IPS DF 6.9 (cell line): ENCODE results near the gene CDK4.
A peak's percentile ranks its signal among the peaks of the same experiment; 100 is the strongest.

Source experiments
- DNase-seq: peaks from one replicate; pipeline ENCODE4 v3.0.0-alpha.2; 2013; ENCODE audit warnings: low read depth, low spot score
- H3K27ac ChIP-seq: one replicate; pipeline ENCODE4 v1.5.1; 2013; ENCODE audit warnings: low read length, control low read depth
- H3K27me3 ChIP-seq: 2 replicates; pipeline ENCODE4 v1.6.1; 2013; ENCODE audit warnings: mild to moderate bottlenecking, low read length; ENCODE audit not compliant: control insufficient read depth, insufficient read depth
- H3K36me3 ChIP-seq: 2 replicates; pipeline ENCODE4 v1.6.1; 2013; ENCODE audit warnings: low read length; ENCODE audit not compliant: control insufficient read depth, insufficient read depth
- H3K4me1 ChIP-seq: 2 replicates; pipeline ENCODE4 v1.6.1; 2013; ENCODE audit warnings: low read length; ENCODE audit not compliant: control insufficient read depth, insufficient read depth
- H3K4me3 ChIP-seq: 2 replicates; pipeline ENCODE4 v1.5.1; 2013; ENCODE audit warnings: mild to moderate bottlenecking, low read length
- H3K9me3 ChIP-seq: 2 replicates; pipeline ENCODE4 v1.6.1; 2013; ENCODE audit warnings: low read length, inconsistent platforms; ENCODE audit not compliant: control insufficient read depth, insufficient read depth
- WGBS: extraction: QIAGEN DNeasy Blood & Tissue Kit; methylation state at CpG from one replicate; pipeline ENCODE4 v1.1.7; 2013; ENCODE audit warnings: mixed read lengths, missing lambda C conversion rate; ENCODE audit not compliant: insufficient read length, insufficient coverage; 5-methylcytosine and 5-hydroxymethylcytosine counted together

CDK4 gene

GRCh38 chr12:57756406-57757341, 4.6 kb upstream of the CDK4 start:
- no peak for DNase-seq
- Histone ChIP-seq H3K27me3 (peaks cover 9% of the 10 kb centered on the region), H3K4me1 (no peaks in the 10 kb centered on the region; the same call in 1 of the 2 replicates), H3K9me3 (no peaks in the 10 kb centered on the region), H3K36me3 (no peaks in the 10 kb centered on the region), H3K27ac (no peak overlapping the region), H3K4me3 (no peak overlapping the region)
- no CpG with 5 or more reads among the region's 22 CpGs for WGBS

GRCh38 chr12:57755454-57756372, 3.6 kb upstream of the CDK4 start:
- Histone ChIP-seq H3K9me3 (no peaks in the 10 kb centered on the region), H3K4me3 (peak overlapping the region; percentile 77; the same call in 1 of the 2 replicates), H3K27ac (no peak overlapping the region), H3K4me1 (peaks cover 1% of the 10 kb centered on the region; the same call in 1 of the 2 replicates), H3K27me3 (peaks cover 9% of the 10 kb centered on the region), H3K36me3 (peaks cover 2% of the 10 kb centered on the region; the same call in 1 of the 2 replicates)
- WGBS: no CpG with 5 or more reads among the region's 76 CpGs
- no peak for DNase-seq

GRCh38 chr12:57755194-57755453, 3.0 kb upstream of the CDK4 start:
- Histone ChIP-seq H3K27ac (no peak overlapping the region), H3K36me3 (peaks cover 4% of the 10 kb centered on the region; the same call in 1 of the 2 replicates), H3K27me3 (peaks cover 9% of the 10 kb centered on the region), H3K4me3 (peak overlapping the region; percentile 77; the same call in 1 of the 2 replicates), H3K4me1 (peaks cover 1% of the 10 kb centered on the region; the same call in 1 of the 2 replicates), H3K9me3 (no peaks in the 10 kb centered on the region)
- no CpG with 5 or more reads among the region's 34 CpGs for WGBS
- DNase-seq: no peak

GRCh38 chr12:57754411-57755193, 2.5 kb upstream of the CDK4 start, which contains the start of gene MARCHF9:
Gene MARCHF9, plus strand, starts transcription at chr12:57755103. Its CDS starts 426 bp downstream, at chr12:57755529.
- WGBS: no CpG with 5 or more reads among the region's 41 CpGs
- Histone ChIP-seq H3K4me1 (peaks cover 1% of the 10 kb centered on the region; the same call in 1 of the 2 replicates), H3K36me3 (peaks cover 4% of the 10 kb centered on the region; the same call in 1 of the 2 replicates), H3K27ac (no peak within 1 kb of the TSS), H3K4me3 (peak within 1 kb of the TSS; percentile 77; the same call in 1 of the 2 replicates), H3K27me3 (peaks cover 9% of the 10 kb centered on the region), H3K9me3 (no peaks in the 10 kb centered on the region)
- no peak for DNase-seq

- DNase-seq: no peak
- Histone ChIP-seq H3K27ac (no peak overlapping the region), H3K36me3 (peaks cover 7% of the 10 kb centered on the region; the same call in 1 of the 2 replicates), H3K4me3 (no peak overlapping the region), H3K27me3 (peaks cover 9% of the 10 kb centered on the region), H3K9me3 (no peaks in the 10 kb centered on the region), H3K4me1 (peaks cover 1% of the 10 kb centered on the region; the same call in 1 of the 2 replicates)
- WGBS: no CpG with 5 or more reads among the region's 1 CpG
Measured at GRCh38 chr12:57753756-57754337, 1.7 kb upstream of the CDK4 start.

GRCh38 chr12:57752668-57753000, 524 bp upstream of the CDK4 start:
- no peak overlapping the region for H3K4me3 ChIP-seq

GRCh38 chr12:57751432-57751787, 700 bp downstream of the CDK4 start:
- Histone ChIP-seq H3K4me3 (peak overlapping the region; percentile 95; the same call in 1 of the 2 replicates), H3K4me1 (peaks cover 1% of the 10 kb centered on the region; the same call in 1 of the 2 replicates), H3K36me3 (peaks cover 13% of the 10 kb centered on the region; the same call in 1 of the 2 replicates), H3K27me3 (peaks cover 6% of the 10 kb centered on the region), H3K27ac (no peak overlapping the region), H3K9me3 (no peaks in the 10 kb centered on the region)
- no CpG with 5 or more reads among the region's 8 CpGs for WGBS
- no peak for DNase-seq

More at GRCh38 chr12:57752668-57753000, 524 bp upstream of the CDK4 start:
- peaks cover 1% of the 10 kb centered on the region; the same call in 1 of the 2 replicates for H3K4me1 ChIP-seq
- H3K27ac ChIP-seq: no peak overlapping the region
- DNase-seq: no peak
- peaks cover 10% of the 10 kb centered on the region; the same call in 1 of the 2 replicates for H3K36me3 ChIP-seq
- WGBS: no CpG with 5 or more reads among the region's 5 CpGs
- H3K9me3 ChIP-seq: no peaks in the 10 kb centered on the region
- H3K27me3 ChIP-seq: peaks cover 9% of the 10 kb centered on the region

- no peak overlapping the region for H3K27ac ChIP-seq
- H3K4me3 ChIP-seq: peak overlapping the region; percentile 95; the same call in 1 of the 2 replicates
- no CpG with 5 or more reads among the region's 15 CpGs for WGBS
- H3K9me3 ChIP-seq: no peaks in the 10 kb centered on the region
- no peak for DNase-seq
- H3K4me1 ChIP-seq: peaks cover 1% of the 10 kb centered on the region; the same call in 1 of the 2 replicates
- H3K27me3 ChIP-seq: peaks cover under 1% of the 10 kb centered on the region; the same call in 1 of the 2 replicates
- H3K36me3 ChIP-seq: peaks cover 13% of the 10 kb centered on the region; the same call in 1 of the 2 replicates
Measured at GRCh38 chr12:57750561-57751431, 1.3 kb downstream of the CDK4 start.

GRCh38 chr12:57749061-57749460, 3.0 kb downstream of the CDK4 start:
- Histone ChIP-seq H3K27me3 (no peaks in the 10 kb centered on the region), H3K4me3 (no peak overlapping the region), H3K27ac (no peak overlapping the region), H3K9me3 (no peaks in the 10 kb centered on the region), H3K4me1 (peaks cover 3% of the 10 kb centered on the region), H3K36me3 (peaks cover 13% of the 10 kb centered on the region; the same call in 1 of the 2 replicates)
- WGBS: no CpG with 5 or more reads among the region's 5 CpGs
- DNase-seq: no peak
